GM12801 (cell line): ENCODE data around the gene PIGS.

Experiments used
- TF ChIP-seq, protein P1 (sequence below): IDR thresholded peaks from one replicate; pipeline ENCODE4 v1.5.1; 2011; ENCODE audit warnings: control low read depth; ENCODE audit not compliant: insufficient read length; ENCODE audit errors: extremely low read depth

PIGS gene

DNA sequence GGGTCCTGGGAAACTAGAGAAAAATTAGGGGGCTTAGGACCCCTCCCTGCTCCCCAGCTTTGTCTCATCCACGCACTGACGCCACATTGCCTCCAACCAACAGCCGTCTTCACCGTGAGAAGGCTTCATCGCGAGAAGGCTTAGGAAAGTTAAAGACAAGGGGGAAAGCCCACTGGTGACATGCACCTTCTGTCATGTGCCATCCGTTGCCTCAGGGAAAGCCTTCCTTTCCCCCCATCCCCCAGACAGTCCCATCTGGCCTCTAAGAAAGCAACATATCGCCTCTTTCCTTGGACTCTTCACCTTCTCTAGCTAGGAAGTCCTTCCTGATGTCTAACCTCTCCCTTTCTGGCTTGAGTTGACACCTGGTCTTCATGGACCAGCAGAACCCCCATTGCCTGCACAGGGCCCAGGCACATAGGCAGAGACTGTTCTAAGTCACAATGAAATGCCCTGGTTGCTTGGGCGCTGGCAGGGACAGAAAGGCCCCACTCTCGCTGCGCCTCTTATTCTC lies 63.1 kb downstream of the PIGS start:
- TF ChIP-seq, protein P1, sequence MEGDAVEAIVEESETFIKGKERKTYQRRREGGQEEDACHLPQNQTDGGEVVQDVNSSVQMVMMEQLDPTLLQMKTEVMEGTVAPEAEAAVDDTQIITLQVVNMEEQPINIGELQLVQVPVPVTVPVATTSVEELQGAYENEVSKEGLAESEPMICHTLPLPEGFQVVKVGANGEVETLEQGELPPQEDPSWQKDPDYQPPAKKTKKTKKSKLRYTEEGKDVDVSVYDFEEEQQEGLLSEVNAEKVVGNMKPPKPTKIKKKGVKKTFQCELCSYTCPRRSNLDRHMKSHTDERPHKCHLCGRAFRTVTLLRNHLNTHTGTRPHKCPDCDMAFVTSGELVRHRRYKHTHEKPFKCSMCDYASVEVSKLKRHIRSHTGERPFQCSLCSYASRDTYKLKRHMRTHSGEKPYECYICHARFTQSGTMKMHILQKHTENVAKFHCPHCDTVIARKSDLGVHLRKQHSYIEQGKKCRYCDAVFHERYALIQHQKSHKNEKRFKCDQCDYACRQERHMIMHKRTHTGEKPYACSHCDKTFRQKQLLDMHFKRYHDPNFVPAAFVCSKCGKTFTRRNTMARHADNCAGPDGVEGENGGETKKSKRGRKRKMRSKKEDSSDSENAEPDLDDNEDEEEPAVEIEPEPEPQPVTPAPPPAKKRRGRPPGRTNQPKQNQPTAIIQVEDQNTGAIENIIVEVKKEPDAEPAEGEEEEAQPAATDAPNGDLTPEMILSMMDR, result no peak

DNA sequence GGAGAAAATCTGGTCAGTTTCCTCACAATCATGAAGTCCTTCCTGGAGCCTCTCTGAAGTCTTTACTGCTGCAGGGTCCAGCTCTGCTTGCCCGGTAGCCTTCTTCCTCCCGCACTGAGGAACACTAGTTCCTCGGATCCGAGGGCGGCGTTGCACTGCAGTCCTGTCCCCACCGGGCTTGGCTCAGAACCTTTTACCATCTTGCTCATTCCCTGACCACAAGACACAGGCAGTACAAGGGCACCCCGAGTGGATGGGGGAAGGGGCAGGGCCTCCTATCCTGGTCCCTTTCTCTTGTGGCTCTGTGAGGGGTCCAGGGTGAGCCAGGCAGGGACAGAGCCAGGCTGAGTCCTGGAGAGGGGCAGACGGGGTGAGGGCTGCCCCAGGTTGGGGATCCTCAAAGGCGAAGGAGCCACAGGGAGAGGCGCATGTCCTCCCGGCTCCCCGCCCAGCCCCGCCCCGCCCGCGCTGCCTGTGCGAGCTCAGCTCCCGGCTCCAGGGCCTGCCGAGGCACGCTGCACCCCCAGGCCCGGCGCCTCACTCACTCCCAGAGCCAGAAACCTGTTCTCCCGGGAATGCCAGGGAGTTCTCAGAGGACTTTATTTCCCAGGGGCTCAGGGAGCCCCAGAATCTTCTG lies 63.6 kb downstream of the PIGS start:
- TF ChIP-seq, protein P1, result no peak

DNA sequence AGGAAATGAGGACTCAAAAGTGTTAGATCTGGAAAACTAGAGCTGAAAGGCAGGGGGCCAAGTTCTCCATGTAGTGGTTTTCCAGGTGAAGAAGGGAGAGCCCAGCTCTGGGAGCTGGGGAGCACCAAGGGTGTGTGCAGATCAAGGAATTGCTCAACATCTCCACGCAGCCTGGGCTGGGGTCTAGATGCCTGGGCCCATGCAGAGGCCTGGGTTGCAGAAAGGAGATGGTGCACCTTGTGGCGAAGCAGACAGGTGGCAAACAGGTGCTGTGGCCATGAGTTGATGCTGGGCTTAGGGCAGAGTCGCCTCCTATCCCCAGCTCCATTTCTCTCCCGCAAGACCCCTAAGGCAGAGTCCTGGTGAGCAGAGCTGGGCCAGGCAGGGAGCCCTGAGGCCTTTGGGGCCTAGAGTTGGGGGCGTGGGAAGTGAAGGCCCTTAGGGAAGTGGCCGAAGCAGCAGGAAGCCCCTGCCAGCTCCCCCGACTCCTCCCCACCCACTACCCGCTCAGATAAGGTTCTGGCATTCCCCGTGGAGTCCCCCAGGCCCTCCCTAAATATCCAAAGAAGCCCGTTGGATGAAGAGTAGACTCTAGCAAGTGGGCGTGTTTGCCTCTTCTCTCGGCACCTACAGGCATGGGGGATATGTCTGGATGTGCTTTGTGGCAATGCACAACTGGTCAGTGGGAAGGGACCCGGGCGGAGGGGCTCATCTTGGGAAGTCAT lies 64.4 kb downstream of the PIGS start:
- TF ChIP-seq, protein P1, result no peak

DNA sequence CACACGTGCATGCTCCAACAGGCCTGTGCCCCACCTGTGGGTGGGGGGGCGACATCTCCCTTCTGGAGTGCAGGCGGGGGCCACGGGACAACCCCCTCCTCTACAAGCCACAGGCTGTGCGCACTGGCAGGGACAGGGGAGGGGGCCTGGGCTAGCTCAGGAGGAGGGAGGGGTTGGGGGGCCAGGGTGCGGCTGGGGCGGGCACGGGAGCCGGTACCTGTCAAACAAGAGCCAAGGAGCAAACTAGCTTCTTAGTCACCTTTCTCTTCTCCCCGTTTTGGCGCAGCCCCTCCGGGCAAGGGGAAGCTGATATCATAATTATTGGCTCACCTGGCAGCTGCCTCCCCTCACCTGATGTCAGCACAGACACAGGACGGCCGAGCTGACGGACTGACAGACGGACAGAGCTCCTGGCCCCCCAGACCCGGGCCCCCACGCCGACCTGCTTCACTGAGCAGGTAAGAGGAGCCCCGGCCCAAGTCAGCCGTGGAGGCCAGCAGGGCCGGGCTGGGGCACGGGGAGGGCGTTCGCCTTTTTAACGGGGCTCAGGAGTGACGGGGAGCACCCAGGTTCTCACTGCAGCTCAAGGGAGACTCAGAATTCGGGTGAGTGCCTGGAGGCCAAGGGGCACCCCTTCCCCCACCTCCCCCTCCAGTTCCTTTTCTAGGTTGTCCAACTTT lies 65.2 kb downstream of the PIGS start, which contains the start of gene FOXN1:
FOXN1 (plus strand) TSS at position 363 of the 680 bp plus-strand sequence. CDS start 17,622 bp downstream, outside the sequence.
- TF ChIP-seq, protein P1, result no peak

DNA sequence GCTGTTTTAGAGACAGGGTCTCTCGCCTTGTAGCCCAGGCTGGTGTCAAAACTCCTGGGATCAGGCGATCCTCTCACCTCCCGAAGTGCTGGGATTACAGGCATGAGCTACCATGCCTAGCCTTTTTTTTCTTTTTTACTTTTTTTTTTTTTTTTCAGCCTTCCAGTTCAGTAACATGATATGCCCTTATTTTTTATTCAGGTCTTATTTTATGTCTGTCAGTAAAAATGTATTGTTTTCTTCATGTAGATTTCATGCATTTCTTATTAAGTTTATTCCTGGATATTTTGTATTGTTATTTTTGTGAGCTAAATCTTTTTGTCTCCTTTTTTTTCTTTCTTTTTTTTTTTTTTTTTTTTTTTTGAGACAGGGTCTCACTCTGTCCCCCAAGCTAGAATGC lies 67.9 kb downstream of the PIGS start:
- TF ChIP-seq, protein P1, result no peak
